RWPE2 (cell line): Measurements from ENCODE around the gene IMPG2.

Experiments
- ATAC-seq: fragments of 200-7000 bp; cut with Tn5 transposase; 3 replicates; pipeline ENCODE4 v1.9.1; 2021; ENCODE audit warnings: low read depth
- DNase-seq: peaks from one replicate; pipeline ENCODE4 v3.0.0-alpha.2; 2020; ENCODE audit warnings: low spot score
- H3K27ac ChIP-seq: fragments of 450-650 bp; 2 replicates; pipeline ENCODE4 v1.5.1; 2017; ENCODE audit warnings: mild to moderate bottlenecking; ENCODE audit not compliant: poor library complexity, severe bottlenecking
- H3K27me3 ChIP-seq: fragments of 250-450 bp; sonication (Bioruptor Pico); 2 replicates; pipeline ENCODE4 v1.5.1; 2021; ENCODE audit warnings: mild to moderate bottlenecking, moderate library complexity; ENCODE audit not compliant: insufficient read depth, poor library complexity, severe bottlenecking
- H3K36me3 ChIP-seq: fragments of 250-450 bp; sonication (Bioruptor Pico); 2 replicates; pipeline ENCODE4 v1.5.1; 2020; ENCODE audit warnings: low read depth, mild to moderate bottlenecking, moderate library complexity
- H3K4me1 ChIP-seq: fragments of 250-450 bp; sonication (Bioruptor Pico); 2 replicates; pipeline ENCODE4 v1.5.1; 2021; ENCODE audit warnings: mild to moderate bottlenecking, moderate library complexity; ENCODE audit not compliant: insufficient read depth, poor library complexity, severe bottlenecking
- H3K4me3 ChIP-seq: fragments of 250-450 bp; sonication (Bioruptor Pico); 2 replicates; pipeline ENCODE4 v1.5.1; 2021; ENCODE audit warnings: mild to moderate bottlenecking, moderate library complexity; ENCODE audit not compliant: severe bottlenecking
- H3K9me3 ChIP-seq: fragments of 250-450 bp; sonication (Bioruptor Pico); 2 replicates; pipeline ENCODE4 v1.5.1; 2021; ENCODE audit warnings: mild to moderate bottlenecking, moderate library complexity; ENCODE audit not compliant: severe bottlenecking
- TF ChIP-seq, protein P1 (sequence below): fragments of 450-650 bp; IDR thresholded peaks from one replicate; pipeline ENCODE4 v1.5.1; 2017; ENCODE audit warnings: mild to moderate bottlenecking, moderate library complexity; ENCODE audit not compliant: poor library complexity, severe bottlenecking

Gene IMPG2

GRCh38 chr3:101219842-101220560 is 100.4 kb downstream of the IMPG2 start:
- Histone ChIP-seq H3K36me3 (no peaks in the 10 kb centered on the region), H3K4me3 (no peak overlapping the region), H3K4me1 (no peaks in the 10 kb centered on the region), H3K27me3 (no peaks in the 10 kb centered on the region), H3K27ac (no peak overlapping the region), H3K9me3 (no peaks in the 10 kb centered on the region)
- no peak for DNase-seq
- TF ChIP-seq, protein P1, sequence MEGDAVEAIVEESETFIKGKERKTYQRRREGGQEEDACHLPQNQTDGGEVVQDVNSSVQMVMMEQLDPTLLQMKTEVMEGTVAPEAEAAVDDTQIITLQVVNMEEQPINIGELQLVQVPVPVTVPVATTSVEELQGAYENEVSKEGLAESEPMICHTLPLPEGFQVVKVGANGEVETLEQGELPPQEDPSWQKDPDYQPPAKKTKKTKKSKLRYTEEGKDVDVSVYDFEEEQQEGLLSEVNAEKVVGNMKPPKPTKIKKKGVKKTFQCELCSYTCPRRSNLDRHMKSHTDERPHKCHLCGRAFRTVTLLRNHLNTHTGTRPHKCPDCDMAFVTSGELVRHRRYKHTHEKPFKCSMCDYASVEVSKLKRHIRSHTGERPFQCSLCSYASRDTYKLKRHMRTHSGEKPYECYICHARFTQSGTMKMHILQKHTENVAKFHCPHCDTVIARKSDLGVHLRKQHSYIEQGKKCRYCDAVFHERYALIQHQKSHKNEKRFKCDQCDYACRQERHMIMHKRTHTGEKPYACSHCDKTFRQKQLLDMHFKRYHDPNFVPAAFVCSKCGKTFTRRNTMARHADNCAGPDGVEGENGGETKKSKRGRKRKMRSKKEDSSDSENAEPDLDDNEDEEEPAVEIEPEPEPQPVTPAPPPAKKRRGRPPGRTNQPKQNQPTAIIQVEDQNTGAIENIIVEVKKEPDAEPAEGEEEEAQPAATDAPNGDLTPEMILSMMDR = no peak
- no peak for ATAC-seq

DNA sequence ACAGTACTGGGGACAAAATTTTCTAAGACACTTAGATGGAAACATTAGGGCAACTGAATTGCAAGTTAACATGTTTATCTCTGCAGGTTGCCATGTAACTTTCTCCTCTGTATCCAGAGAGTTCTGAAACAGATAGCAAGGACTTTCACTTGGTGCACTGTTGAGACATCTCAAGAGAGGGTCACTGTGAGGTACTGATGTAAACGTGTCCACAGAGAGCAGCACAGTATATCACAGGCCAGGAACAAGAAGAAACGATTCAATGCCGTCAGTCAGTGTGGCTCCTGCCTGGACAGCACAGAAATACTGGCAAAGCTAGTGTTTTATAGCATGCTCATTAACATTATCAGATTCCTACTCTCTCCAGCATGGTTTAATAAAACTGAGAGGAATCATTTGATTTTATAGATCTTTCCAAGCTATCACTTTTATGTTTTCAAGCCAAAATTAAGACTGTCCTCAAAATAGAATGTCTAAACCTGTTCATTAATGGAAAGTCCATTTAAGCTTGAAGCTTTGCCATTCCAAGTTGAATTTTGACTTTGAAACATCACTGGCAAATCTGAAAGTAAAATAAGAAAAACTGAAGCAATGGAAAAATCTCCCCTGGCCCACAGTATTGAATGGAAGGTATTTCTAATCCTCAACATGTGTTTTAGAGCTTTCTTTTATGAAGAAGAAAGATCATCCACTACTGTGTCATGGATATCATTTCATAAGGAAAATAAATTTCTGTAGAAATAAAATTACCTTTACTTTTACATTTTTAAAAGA is 102.7 kb downstream of the IMPG2 start:
- TF ChIP-seq, protein P1 = no peak
- Histone ChIP-seq H3K27ac (no peak overlapping the region), H3K4me1 (no peaks in the 10 kb centered on the region), H3K4me3 (no peak overlapping the region), H3K27me3 (no peaks in the 10 kb centered on the region), H3K9me3 (no peaks in the 10 kb centered on the region), H3K36me3 (no peaks in the 10 kb centered on the region)
- ATAC-seq (no peak), DNase-seq (no peak)

GRCh38 chr3:101216710-101217465 is 103.5 kb downstream of the IMPG2 start:
- Histone ChIP-seq H3K4me1 (no peaks in the 10 kb centered on the region), H3K27ac (no peak overlapping the region), H3K27me3 (no peaks in the 10 kb centered on the region), H3K36me3 (no peaks in the 10 kb centered on the region), H3K4me3 (no peak overlapping the region), H3K9me3 (no peaks in the 10 kb centered on the region)
- TF ChIP-seq, protein P1 = no peak
- ATAC-seq = no peak
- no peak for DNase-seq

GRCh38 chr3:101212730-101213129 is 107.6 kb downstream of the IMPG2 start:
- no peaks in the 10 kb centered on the region for H3K27me3 ChIP-seq
- TF ChIP-seq, protein P1 = no peak
- no peaks in the 10 kb centered on the region for H3K9me3 ChIP-seq
- no peaks in the 10 kb centered on the region for H3K4me1 ChIP-seq
- ATAC-seq = no peak
- no peak overlapping the region for H3K27ac ChIP-seq
- H3K4me3 ChIP-seq = no peak overlapping the region
- H3K36me3 ChIP-seq = no peaks in the 10 kb centered on the region
- no peak for DNase-seq
